KMS-11 (cell line): ENCODE data around the gene YIPF4.
"Not testable (repeated sequence)": the region's sequence is repeated elsewhere in the genome, so short reads cannot be mapped to it uniquely, and the experiment has no call there.

Experiments
- H2AFZ ChIP-seq: fragments of 200-600 bp; sonication (generic); 2 replicates; pipeline ENCODE4 v1.6.1; 2016; ENCODE audit warnings: antibody characterized with exemption, mixed run types, low read depth
- H3K27ac ChIP-seq: fragments of 200-600 bp; sonication (generic); 2 replicates; pipeline ENCODE4 v1.6.1; 2016; ENCODE audit warnings: mild to moderate bottlenecking, mixed run types
- H3K27me3 ChIP-seq: fragments of 200-600 bp; sonication (generic); 2 replicates; pipeline ENCODE4 v1.6.1; 2017; ENCODE audit warnings: mild to moderate bottlenecking, low read depth, mixed run types, moderate library complexity; ENCODE audit not compliant: insufficient read depth
- H3K36me3 ChIP-seq: fragments of 200-600 bp; sonication (generic); 2 replicates; pipeline ENCODE4 v1.6.1; 2017; ENCODE audit warnings: mild to moderate bottlenecking, mixed run types; ENCODE audit not compliant: insufficient read depth
- H3K4me1 ChIP-seq: fragments of 200-600 bp; sonication (generic); 2 replicates; pipeline ENCODE4 v1.6.1; 2016; ENCODE audit warnings: mild to moderate bottlenecking, low read depth, mixed run types; ENCODE audit not compliant: poor library complexity, severe bottlenecking
- H3K4me2 ChIP-seq: fragments of 200-600 bp; sonication (generic); 2 replicates; pipeline ENCODE4 v1.7.0; 2016; ENCODE audit warnings: mild to moderate bottlenecking, mixed run types
- H3K4me3 ChIP-seq: fragments of 200-600 bp; sonication (generic); IDR thresholded peaks from 2 replicates; pipeline ENCODE4 v1.6.1; 2017; ENCODE audit warnings: low read depth, low read length, mixed read lengths; ENCODE audit not compliant: insufficient read depth
- H3K79me2 ChIP-seq: fragments of 200-600 bp; sonication (generic); 2 replicates; pipeline ENCODE4 v1.6.1; 2016; ENCODE audit warnings: low read depth, mixed run types; ENCODE audit not compliant: insufficient read depth
- H3K9ac ChIP-seq: fragments of 200-600 bp; sonication (generic); 2 replicates; pipeline ENCODE4 v1.6.1; 2016; ENCODE audit warnings: mild to moderate bottlenecking, mixed run types
- H4K20me1 ChIP-seq: fragments of 200-600 bp; sonication (generic); 2 replicates; pipeline ENCODE4 v1.6.1; 2016; ENCODE audit warnings: mild to moderate bottlenecking, mixed run types; ENCODE audit not compliant: insufficient read depth
- TF ChIP-seq, protein P1 (sequence below): fragments of 200-600 bp; sonication (generic); conservative IDR thresholded peaks from 2 replicates; pipeline ENCODE4 v1.6.1; 2017; ENCODE audit warnings: low read depth, mild to moderate bottlenecking, antibody characterized with exemption, low read length, moderate library complexity, mixed read lengths

YIPF4 gene

GRCh38 chr2:32291746-32292145, 14.0 kb downstream of the YIPF4 start:
- no peak overlapping the region for H2AFZ ChIP-seq
- no peaks in the 10 kb centered on the region for H4K20me1 ChIP-seq
- H3K27me3 ChIP-seq, result no peaks in the 10 kb centered on the region
- H3K79me2 ChIP-seq, result peaks cover 23% of the 10 kb centered on the region
- H3K27ac ChIP-seq, result no peak overlapping the region
- peaks cover 4% of the 10 kb centered on the region for H3K4me1 ChIP-seq
- H3K9ac ChIP-seq, result no peak overlapping the region
- no peak overlapping the region for H3K4me3 ChIP-seq
- H3K4me2 ChIP-seq, result no peak overlapping the region
- TF ChIP-seq, protein P1, sequence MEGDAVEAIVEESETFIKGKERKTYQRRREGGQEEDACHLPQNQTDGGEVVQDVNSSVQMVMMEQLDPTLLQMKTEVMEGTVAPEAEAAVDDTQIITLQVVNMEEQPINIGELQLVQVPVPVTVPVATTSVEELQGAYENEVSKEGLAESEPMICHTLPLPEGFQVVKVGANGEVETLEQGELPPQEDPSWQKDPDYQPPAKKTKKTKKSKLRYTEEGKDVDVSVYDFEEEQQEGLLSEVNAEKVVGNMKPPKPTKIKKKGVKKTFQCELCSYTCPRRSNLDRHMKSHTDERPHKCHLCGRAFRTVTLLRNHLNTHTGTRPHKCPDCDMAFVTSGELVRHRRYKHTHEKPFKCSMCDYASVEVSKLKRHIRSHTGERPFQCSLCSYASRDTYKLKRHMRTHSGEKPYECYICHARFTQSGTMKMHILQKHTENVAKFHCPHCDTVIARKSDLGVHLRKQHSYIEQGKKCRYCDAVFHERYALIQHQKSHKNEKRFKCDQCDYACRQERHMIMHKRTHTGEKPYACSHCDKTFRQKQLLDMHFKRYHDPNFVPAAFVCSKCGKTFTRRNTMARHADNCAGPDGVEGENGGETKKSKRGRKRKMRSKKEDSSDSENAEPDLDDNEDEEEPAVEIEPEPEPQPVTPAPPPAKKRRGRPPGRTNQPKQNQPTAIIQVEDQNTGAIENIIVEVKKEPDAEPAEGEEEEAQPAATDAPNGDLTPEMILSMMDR, result no peak
- H3K36me3 ChIP-seq, result no peaks in the 10 kb centered on the region

- not testable (repeated sequence) for H3K4me3 ChIP-seq
These were observed 15.8 kb downstream of the YIPF4 start for GRCh38 chr2:32293493-32293892.

DNA sequence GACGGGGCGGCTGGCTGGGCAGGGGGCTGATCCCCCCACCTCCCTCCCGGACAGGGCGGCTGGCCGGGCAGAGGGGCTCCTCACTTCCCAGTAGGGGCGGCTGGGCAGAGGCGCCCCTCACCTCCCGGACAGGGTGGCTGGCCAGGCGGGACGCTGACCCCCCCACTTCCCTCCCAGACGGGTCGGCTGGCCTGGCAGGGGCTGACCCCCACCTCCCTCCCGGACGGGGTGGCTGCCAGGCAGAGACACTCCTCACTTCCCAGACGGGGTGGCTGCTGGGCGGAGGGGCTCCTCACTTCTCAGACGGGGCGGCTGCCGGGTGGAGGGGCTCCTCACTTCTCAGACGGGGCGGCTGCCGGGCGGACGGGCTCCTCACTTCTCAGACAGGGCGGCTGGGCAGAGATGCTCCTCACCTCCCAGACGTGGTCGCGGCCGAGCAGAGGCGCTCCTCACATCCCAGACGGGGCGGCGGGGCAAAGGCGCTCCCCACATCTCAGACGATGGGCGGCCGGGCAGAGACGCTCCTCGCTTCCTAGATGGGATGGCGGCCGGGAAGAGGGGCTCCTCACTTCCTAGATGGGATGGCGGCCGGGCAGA, 16.4 kb downstream of the YIPF4 start:
- H3K27ac ChIP-seq, H3K9ac ChIP-seq, H3K4me3 ChIP-seq, H3K4me1 ChIP-seq, H3K4me2 ChIP-seq, H2AFZ ChIP-seq, H3K36me3 ChIP-seq, H3K27me3 ChIP-seq, H4K20me1 ChIP-seq: not testable (repeated sequence)
- H3K79me2 ChIP-seq, result peaks cover 13% of the 10 kb centered on the region; the same call in 1 of the 2 replicates

More at GRCh38 chr2:32293493-32293892, 15.8 kb downstream of the YIPF4 start:
- H4K20me1 ChIP-seq, H3K27me3 ChIP-seq, H3K9ac ChIP-seq, H3K36me3 ChIP-seq, H3K27ac ChIP-seq, H3K4me1 ChIP-seq, H3K4me2 ChIP-seq, H2AFZ ChIP-seq: not testable (repeated sequence)
- H3K79me2 ChIP-seq, result peaks cover 15% of the 10 kb centered on the region; the same call in 1 of the 2 replicates

GRCh38 chr2:32310577-32310976, 32.9 kb downstream of the YIPF4 start:
- no peaks in the 10 kb centered on the region for H3K4me1 ChIP-seq
- TF ChIP-seq, protein P1, result no peak

GRCh38 chr2:32314886-32315285, 37.2 kb downstream of the YIPF4 start:
- no peak overlapping the region for H3K27ac ChIP-seq
- H3K79me2 ChIP-seq, result no peaks in the 10 kb centered on the region
- TF ChIP-seq, protein P1, result no peak
- H3K4me3 ChIP-seq, result no peak overlapping the region
- H3K9ac ChIP-seq, result no peak overlapping the region
- no peaks in the 10 kb centered on the region for H3K36me3 ChIP-seq
- H3K27me3 ChIP-seq, result no peaks in the 10 kb centered on the region
- no peak overlapping the region for H3K4me2 ChIP-seq
- H4K20me1 ChIP-seq, result no peaks in the 10 kb centered on the region
- H3K4me1 ChIP-seq, result no peaks in the 10 kb centered on the region
- H2AFZ ChIP-seq, result no peak overlapping the region

More at GRCh38 chr2:32310577-32310976, 32.9 kb downstream of the YIPF4 start:
- Histone ChIP-seq H3K9ac (no peak overlapping the region), H3K27me3 (no peaks in the 10 kb centered on the region), H4K20me1 (no peaks in the 10 kb centered on the region), H3K79me2 (no peaks in the 10 kb centered on the region), H3K36me3 (no peaks in the 10 kb centered on the region), H3K27ac (no peak overlapping the region), H2AFZ (no peak overlapping the region), H3K4me3 (no peak overlapping the region), H3K4me2 (no peak overlapping the region)

DNA sequence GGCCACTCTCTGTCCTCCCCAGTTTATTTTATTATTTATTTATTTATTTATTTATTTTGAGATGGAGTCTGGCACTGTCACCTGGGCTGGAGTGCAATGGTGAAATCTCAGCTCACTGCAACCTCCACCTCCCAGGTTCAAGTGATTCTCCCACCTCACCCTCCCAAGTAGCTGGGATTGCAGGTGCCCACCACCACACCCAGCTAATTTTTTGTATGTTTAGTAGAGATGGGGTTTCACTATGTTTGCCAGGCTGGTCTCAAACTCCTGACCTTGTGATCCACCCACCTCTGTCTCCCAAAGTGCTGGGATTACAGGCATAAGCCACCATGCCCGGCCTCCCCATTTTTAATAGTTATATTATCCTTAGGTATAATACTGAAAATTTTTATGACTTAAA, 51.0 kb downstream of the YIPF4 start:
- H2AFZ ChIP-seq, H3K4me1 ChIP-seq, H3K4me3 ChIP-seq, H3K27me3 ChIP-seq, H3K9ac ChIP-seq, H3K79me2 ChIP-seq, H3K4me2 ChIP-seq, H4K20me1 ChIP-seq, H3K36me3 ChIP-seq, H3K27ac ChIP-seq: not testable (repeated sequence)

DNA sequence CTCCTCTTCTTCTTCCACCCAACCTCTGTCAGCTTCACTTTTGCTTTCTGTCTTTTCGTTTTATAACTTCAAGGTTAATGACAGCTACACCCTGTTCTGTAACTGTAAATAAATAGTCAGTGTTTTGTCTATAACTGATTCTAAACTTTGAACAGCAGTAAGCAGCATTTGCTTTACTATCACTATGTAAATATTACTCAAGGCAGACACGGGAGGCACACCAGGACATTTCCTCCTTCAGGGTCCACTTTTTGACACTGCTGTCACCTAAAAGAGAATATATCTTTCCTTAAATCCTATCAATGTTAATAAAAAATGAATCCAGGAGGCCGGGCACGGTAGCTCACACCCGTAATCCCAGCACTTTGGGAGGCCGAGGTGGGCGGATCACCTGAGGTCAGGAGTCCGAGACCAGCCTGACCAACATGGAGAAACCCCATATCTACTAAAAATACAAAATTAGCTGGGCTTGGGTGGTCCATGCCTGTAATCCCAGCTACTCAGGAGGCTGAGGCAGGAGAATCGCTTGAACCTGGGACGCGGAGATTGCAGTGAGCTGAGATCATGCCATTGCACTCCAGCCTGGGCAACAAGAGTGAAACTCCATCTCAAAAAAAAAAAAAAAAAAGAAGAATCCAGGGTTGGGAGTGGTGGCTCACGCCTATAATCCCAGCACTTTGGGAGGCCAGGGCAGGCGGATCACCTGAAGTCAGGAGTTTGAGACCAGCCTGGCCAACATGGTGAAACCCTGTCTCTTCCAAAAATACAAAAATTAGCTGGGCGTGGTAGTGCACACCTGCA, 51.7 kb downstream of the YIPF4 start:
- not testable (repeated sequence) for H3K27me3 ChIP-seq, H4K20me1 ChIP-seq, H3K4me3 ChIP-seq, H3K9ac ChIP-seq, H3K36me3 ChIP-seq, H3K79me2 ChIP-seq, H2AFZ ChIP-seq, H3K4me2 ChIP-seq, H3K27ac ChIP-seq, H3K4me1 ChIP-seq
